ENCODE results near the gene MACF1. TPM values are rescaled to one million over a fixed set of nuclear protein-coding genes. Genes with fewer than 3 reads are reported as not detected.

Gene MACF1
- total RNA-seq, 4 donors from 2014 or later = 187 to 436 (median 261) TPM

DNA sequence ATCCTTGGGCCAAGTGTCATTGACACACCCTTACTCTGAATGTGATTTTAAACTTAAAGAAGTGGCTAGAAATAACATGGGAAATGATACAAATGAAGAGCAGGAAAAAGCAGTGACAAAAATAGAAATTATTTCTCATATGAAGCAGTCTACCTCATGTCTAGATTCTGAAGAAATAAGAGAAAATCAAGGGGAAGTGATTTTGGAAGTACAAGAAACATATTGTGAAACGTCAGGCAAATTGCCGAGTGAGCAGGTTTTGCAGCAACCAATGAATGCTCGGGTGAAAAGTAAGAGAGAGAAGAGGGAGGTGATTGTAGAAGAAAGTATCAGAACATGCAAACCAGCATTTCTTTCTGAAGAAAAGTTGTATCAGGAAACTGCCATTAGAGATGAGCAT lies 130.7 kb downstream of the MACF1 start:
- Histone ChIP-seq H3K27ac (no peak overlapping the region), H3K36me3 (peaks cover 0 to 60% (median 0%) of the 10 kb centered on the region in 3 donors)

DNA sequence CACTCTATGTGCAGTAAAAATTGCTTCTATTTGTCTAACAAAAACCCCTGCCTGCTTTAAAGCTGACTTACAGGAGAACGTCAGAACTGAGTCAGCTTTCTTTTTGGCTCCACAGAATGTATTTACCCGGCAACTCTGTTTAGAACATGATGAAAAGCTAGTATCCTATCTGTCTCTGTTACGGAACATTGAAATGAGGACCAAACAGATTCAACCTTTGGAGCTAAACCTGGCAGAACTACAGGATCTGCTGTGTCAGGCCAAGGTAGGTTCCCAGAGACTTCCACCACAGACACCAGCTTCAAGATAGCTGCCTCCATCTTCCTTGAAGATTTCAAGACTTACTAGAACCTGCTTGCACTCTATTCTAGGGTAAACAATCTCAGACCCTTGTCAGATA lies 132.6 kb downstream of the MACF1 start:
- H3K27me3 ChIP-seq = no peaks in the 10 kb centered on the region
- H3K9me3 ChIP-seq = no peaks in the 10 kb centered on the region
- H3K36me3 ChIP-seq = peaks cover 0 to 62% (median 0%) of the 10 kb centered on the region in 3 donors
- TF ChIP-seq, protein P1, sequence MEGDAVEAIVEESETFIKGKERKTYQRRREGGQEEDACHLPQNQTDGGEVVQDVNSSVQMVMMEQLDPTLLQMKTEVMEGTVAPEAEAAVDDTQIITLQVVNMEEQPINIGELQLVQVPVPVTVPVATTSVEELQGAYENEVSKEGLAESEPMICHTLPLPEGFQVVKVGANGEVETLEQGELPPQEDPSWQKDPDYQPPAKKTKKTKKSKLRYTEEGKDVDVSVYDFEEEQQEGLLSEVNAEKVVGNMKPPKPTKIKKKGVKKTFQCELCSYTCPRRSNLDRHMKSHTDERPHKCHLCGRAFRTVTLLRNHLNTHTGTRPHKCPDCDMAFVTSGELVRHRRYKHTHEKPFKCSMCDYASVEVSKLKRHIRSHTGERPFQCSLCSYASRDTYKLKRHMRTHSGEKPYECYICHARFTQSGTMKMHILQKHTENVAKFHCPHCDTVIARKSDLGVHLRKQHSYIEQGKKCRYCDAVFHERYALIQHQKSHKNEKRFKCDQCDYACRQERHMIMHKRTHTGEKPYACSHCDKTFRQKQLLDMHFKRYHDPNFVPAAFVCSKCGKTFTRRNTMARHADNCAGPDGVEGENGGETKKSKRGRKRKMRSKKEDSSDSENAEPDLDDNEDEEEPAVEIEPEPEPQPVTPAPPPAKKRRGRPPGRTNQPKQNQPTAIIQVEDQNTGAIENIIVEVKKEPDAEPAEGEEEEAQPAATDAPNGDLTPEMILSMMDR (IDR thresholded peaks at IDR 0.05) = no peak
- TF ChIP-seq POLR2A (IDR thresholded peaks at IDR 0.05) = no peak
- no peak for DNase-seq
- no peaks in the 10 kb centered on the region for H3K4me1 ChIP-seq
- no peak overlapping the region for H3K4me3 ChIP-seq
- H3K27ac ChIP-seq = no peak overlapping the region

More for the DNA sequence above, 130.7 kb downstream of the MACF1 start:
- no peaks in the 10 kb centered on the region for H3K4me1 ChIP-seq
- no peak for DNase-seq
- TF ChIP-seq, protein P1 (IDR thresholded peaks at IDR 0.05) = no peak
- TF ChIP-seq POLR2A (IDR thresholded peaks at IDR 0.05) = no peak
- H3K4me3 ChIP-seq = no peak overlapping the region
- no peaks in the 10 kb centered on the region for H3K9me3 ChIP-seq
- no peaks in the 10 kb centered on the region for H3K27me3 ChIP-seq

DNA sequence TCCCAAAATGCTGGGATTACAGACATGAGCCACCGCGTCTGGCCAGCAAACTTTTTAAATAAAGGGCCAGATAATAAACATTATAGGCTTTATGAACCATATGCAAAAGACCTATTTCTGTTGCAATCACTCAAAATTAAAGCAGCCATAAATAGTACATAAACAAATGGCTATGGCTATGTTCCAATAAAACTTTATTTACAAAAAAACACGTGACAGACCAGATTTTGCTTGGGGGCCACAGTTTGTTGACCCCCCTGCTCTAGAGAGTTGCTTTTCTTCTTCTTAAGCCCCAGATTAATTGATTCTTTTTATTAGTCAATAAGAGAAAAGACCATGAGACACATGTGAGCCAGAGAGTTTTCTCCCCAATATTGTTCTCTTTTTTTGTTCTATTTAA lies 138.3 kb downstream of the MACF1 start:
- Histone ChIP-seq H3K4me3 (no peak overlapping the region), H3K36me3 (peaks cover 0 to 83% (median 0%) of the 10 kb centered on the region in 3 donors), H3K9me3 (no peaks in the 10 kb centered on the region), H3K27me3 (no peaks in the 10 kb centered on the region), H3K27ac (no peak overlapping the region), H3K4me1 (no peaks in the 10 kb centered on the region)
- TF ChIP-seq POLR2A (IDR thresholded peaks at IDR 0.05) = no peak
- TF ChIP-seq, protein P1 (IDR thresholded peaks at IDR 0.05) = no peak
- DNase-seq = no peak

DNA sequence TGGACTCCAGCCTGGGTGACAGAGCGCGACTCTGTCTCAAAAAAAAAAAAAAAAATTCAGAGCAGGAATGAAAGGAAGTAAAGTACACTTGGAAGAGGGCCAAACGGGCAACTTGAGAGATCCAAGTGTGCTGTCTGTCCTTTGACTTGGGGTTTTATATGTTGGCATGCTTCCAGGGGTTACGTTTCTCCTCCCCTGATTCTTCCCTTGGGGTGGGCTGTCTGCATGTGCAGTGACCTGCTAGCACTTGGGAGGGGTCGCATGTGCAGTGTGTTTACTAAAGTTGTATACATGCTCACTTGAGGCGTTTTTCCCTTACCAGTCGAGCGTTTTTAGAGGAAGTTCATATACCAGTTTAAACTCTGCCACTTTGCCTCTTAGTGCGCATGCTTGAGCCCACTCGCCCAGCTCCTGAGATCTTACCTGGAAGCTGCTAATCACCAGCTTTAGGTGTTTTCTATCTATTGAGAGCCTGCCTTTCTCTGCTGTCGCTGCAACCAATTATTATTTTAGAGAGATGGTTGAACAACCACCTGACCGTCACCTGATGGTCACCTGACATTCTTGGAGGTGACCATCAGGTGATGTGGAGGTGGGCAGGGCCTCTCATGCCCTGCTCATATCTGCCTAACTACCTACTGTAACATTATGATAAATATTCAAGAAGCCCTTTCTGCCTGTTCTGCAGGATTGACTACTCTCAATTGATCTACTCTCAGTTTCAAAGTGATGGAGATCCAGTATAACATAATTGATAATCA lies 140.1 kb downstream of the MACF1 start:
- H3K36me3 ChIP-seq = peaks cover 0 to 83% (median 0%) of the 10 kb centered on the region in 3 donors

DNA sequence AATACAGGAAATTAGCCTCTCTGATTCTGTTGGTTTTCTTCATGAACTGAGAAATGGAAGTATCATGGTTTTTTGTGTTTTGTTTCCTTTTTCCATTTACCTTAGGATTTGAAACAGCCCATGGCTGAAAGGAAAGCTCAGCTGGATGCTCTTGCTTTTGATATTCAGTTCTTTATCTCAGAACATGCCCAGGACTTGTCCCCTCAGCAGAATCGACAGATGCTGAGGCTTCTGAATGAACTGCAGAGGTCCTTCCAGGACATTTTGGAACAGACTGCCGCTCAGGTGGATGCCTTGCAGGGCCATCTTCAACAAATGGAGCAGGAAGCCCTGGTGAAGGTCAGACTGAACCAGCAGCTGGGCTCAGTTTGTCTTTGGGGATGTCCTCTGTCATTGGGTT lies 142.4 kb downstream of the MACF1 start:
- Histone ChIP-seq H3K27ac (no peak overlapping the region), H3K27me3 (no peaks in the 10 kb centered on the region), H3K9me3 (no peaks in the 10 kb centered on the region), H3K4me1 (no peaks in the 10 kb centered on the region), H3K4me3 (no peak overlapping the region), H3K36me3 (peaks cover 0 to 83% (median 0%) of the 10 kb centered on the region in 3 donors)
- no peak for DNase-seq
- TF ChIP-seq, protein P1 (IDR thresholded peaks at IDR 0.05) = no peak
- no peak for TF ChIP-seq POLR2A (IDR thresholded peaks at IDR 0.05)

More for the DNA sequence above, 140.1 kb downstream of the MACF1 start:
- no peaks in the 10 kb centered on the region for H3K9me3 ChIP-seq
- TF ChIP-seq, protein P1 (IDR thresholded peaks at IDR 0.05) = no peak
- no peak for TF ChIP-seq POLR2A (IDR thresholded peaks at IDR 0.05)
- H3K4me1 ChIP-seq = no peaks in the 10 kb centered on the region
- peak in 2 of 3 donors; percentile 51 to 58 for DNase-seq
- H3K27me3 ChIP-seq = no peaks in the 10 kb centered on the region
- H3K27ac ChIP-seq = peak overlapping the region in 2 of 4 donors; percentile 25 to 45
- H3K4me3 ChIP-seq = peak overlapping the region in 2 of 4 donors; percentile 35
